GM10847 (cell line): ENCODE data around the gene TDG.

Experiments used
- POLR2A ChIP-seq: IDR thresholded peaks from 2 replicates; pipeline ENCODE4 v1.6.1; 2011; ENCODE audit not compliant: insufficient read length; ENCODE audit errors: extremely low read depth

TDG gene

GRCh38 chr12:103994235-103994634 lies 28.6 kb downstream of the TDG start:
- TF ChIP-seq POLR2A, result no peak

- no peak for TF ChIP-seq POLR2A
Observed at GRCh38 chr12:103996595-103996994, 30.9 kb downstream of the TDG start.

GRCh38 chr12:103997286-103997900 lies 31.7 kb downstream of the TDG start:
- TF ChIP-seq POLR2A, result no peak

- TF ChIP-seq POLR2A, result no peak
Observed at GRCh38 chr12:103998976-103999375, 33.3 kb downstream of the TDG start.

- no peak for TF ChIP-seq POLR2A
Observed at GRCh38 chr12:104000807-104001434, 35.2 kb downstream of the TDG start.

GRCh38 chr12:104002686-104003085 lies 37.0 kb downstream of the TDG start:
- no peak for TF ChIP-seq POLR2A

GRCh38 chr12:104003596-104003995 lies 37.9 kb downstream of the TDG start:
- no peak for TF ChIP-seq POLR2A

GRCh38 chr12:104006929-104007328 lies 41.3 kb downstream of the TDG start:
- no peak for TF ChIP-seq POLR2A

- no peak for TF ChIP-seq POLR2A
Observed at GRCh38 chr12:104010121-104010520, 44.4 kb downstream of the TDG start.

GRCh38 chr12:104010606-104011169 lies 45.0 kb downstream of the TDG start:
- TF ChIP-seq POLR2A, result no peak

GRCh38 chr12:104011253-104011652 lies 45.6 kb downstream of the TDG start:
- TF ChIP-seq POLR2A, result no peak

GRCh38 chr12:104012331-104012730 lies 46.7 kb downstream of the TDG start:
- no peak for TF ChIP-seq POLR2A

GRCh38 chr12:104022786-104023185 lies 57.1 kb downstream of the TDG start:
- no peak for TF ChIP-seq POLR2A

- TF ChIP-seq POLR2A, result no peak
Observed at GRCh38 chr12:104023710-104024109, 58.0 kb downstream of the TDG start.

GRCh38 chr12:104024348-104024747 lies 58.7 kb downstream of the TDG start:
- TF ChIP-seq POLR2A, result no peak

- no peak for TF ChIP-seq POLR2A
Observed at GRCh38 chr12:104025771-104026170, 60.1 kb downstream of the TDG start.
